IPS-18a (cell line): Measurements from ENCODE around the gene HSFX4.
"Not testable (repeated sequence)": the region's sequence is repeated elsewhere in the genome, so short reads cannot be mapped to it uniquely, and the experiment has no call there.

ENCODE experiments used
- H3K27ac ChIP-seq: one replicate; pipeline ENCODE4 v1.5.1; 2013; ENCODE audit warnings: low read length
- H3K27me3 ChIP-seq: one replicate; pipeline ENCODE4 v1.6.1; 2013; ENCODE audit warnings: mild to moderate bottlenecking, low read length; ENCODE audit not compliant: control insufficient read depth, insufficient read depth
- H3K36me3 ChIP-seq: one replicate; pipeline ENCODE4 v1.6.1; 2013; ENCODE audit warnings: low read depth, low read length; ENCODE audit not compliant: control insufficient read depth
- H3K4me1 ChIP-seq: one replicate; pipeline ENCODE4 v1.6.1; 2013; ENCODE audit warnings: low read depth, low read length; ENCODE audit not compliant: control insufficient read depth
- H3K4me3 ChIP-seq: one replicate; pipeline ENCODE4 v1.5.1; 2013; ENCODE audit warnings: low read length
- H3K9ac ChIP-seq: one replicate; pipeline ENCODE4 v1.6.1; 2013; ENCODE audit warnings: mild to moderate bottlenecking, low read length, moderate library complexity
- H3K9me3 ChIP-seq: one replicate; pipeline ENCODE4 v1.6.1; 2013; ENCODE audit warnings: low read depth, low read length; ENCODE audit not compliant: control insufficient read depth

The HSFX4 gene

GRCh38 chrX:149929400-149929799, at the start of gene HSFX4:
HSFX4 (plus strand) TSS chrX:149929573; CDS start chrX:149929645, 72 bp downstream.
- not testable (repeated sequence) for H3K9me3 ChIP-seq, H3K36me3 ChIP-seq, H3K4me1 ChIP-seq, H3K4me3 ChIP-seq, H3K27me3 ChIP-seq, H3K27ac ChIP-seq, H3K9ac ChIP-seq

GRCh38 chrX:149881081-149881711, 48.2 kb upstream of the HSFX4 start, which contains the start of gene MAGEA8:
MAGEA8 (plus strand) TSS chrX:149881183; CDS start chrX:149884273, 3,090 bp downstream.
- no peak within 1 kb of the TSS for H3K27ac ChIP-seq
- H3K9me3 ChIP-seq = peaks cover 12% of the 10 kb centered on the region
- no peak within 1 kb of the TSS for H3K9ac ChIP-seq
- no peak within 1 kb of the TSS for H3K4me3 ChIP-seq
- H3K36me3 ChIP-seq = no peaks in the 10 kb centered on the region
- no peaks in the 10 kb centered on the region for H3K27me3 ChIP-seq
- H3K4me1 ChIP-seq = no peaks in the 10 kb centered on the region

GRCh38 chrX:149890828-149891227, 38.5 kb upstream of the HSFX4 start:
- H3K4me3 ChIP-seq, H3K27me3 ChIP-seq, H3K9me3 ChIP-seq, H3K27ac ChIP-seq, H3K9ac ChIP-seq, H3K4me1 ChIP-seq, H3K36me3 ChIP-seq: not testable (repeated sequence)

- H3K4me3 ChIP-seq = no peak overlapping the region
- no peaks in the 10 kb centered on the region for H3K36me3 ChIP-seq
- peaks cover 11% of the 10 kb centered on the region for H3K9me3 ChIP-seq
- no peaks in the 10 kb centered on the region for H3K27me3 ChIP-seq
- peaks cover 9% of the 10 kb centered on the region for H3K4me1 ChIP-seq
- H3K27ac ChIP-seq = no peak overlapping the region
- H3K9ac ChIP-seq = no peak overlapping the region
These were observed 30.8 kb upstream of the HSFX4 start for GRCh38 chrX:149898554-149898953.

GRCh38 chrX:149903889-149904748, 25.3 kb upstream of the HSFX4 start:
- no peaks in the 10 kb centered on the region for H3K36me3 ChIP-seq
- H3K4me1 ChIP-seq = peaks cover 10% of the 10 kb centered on the region
- no peaks in the 10 kb centered on the region for H3K27me3 ChIP-seq
- H3K9ac ChIP-seq = no peak overlapping the region
- peaks cover 12% of the 10 kb centered on the region for H3K9me3 ChIP-seq
- H3K27ac ChIP-seq = no peak overlapping the region
- H3K4me3 ChIP-seq = no peak overlapping the region

GRCh38 chrX:149908308-149908707, 21.1 kb upstream of the HSFX4 start:
- no peak overlapping the region for H3K27ac ChIP-seq
- H3K4me3 ChIP-seq = no peak overlapping the region
- no peaks in the 10 kb centered on the region for H3K36me3 ChIP-seq
- peaks cover 10% of the 10 kb centered on the region for H3K4me1 ChIP-seq
- H3K27me3 ChIP-seq = no peaks in the 10 kb centered on the region
- H3K9me3 ChIP-seq = peaks cover 11% of the 10 kb centered on the region
- H3K9ac ChIP-seq = no peak overlapping the region

GRCh38 chrX:149908727-149909126, 20.6 kb upstream of the HSFX4 start:
- Histone ChIP-seq H3K27ac (no peak overlapping the region), H3K4me1 (peaks cover 10% of the 10 kb centered on the region), H3K9ac (no peak overlapping the region), H3K9me3 (peaks cover 11% of the 10 kb centered on the region), H3K36me3 (no peaks in the 10 kb centered on the region), H3K27me3 (no peaks in the 10 kb centered on the region), H3K4me3 (no peak overlapping the region)

GRCh38 chrX:149909324-149910177, 19.8 kb upstream of the HSFX4 start:
- H3K27me3 ChIP-seq = no peaks in the 10 kb centered on the region
- H3K4me3 ChIP-seq = no peak overlapping the region
- H3K36me3 ChIP-seq = no peaks in the 10 kb centered on the region
- no peak overlapping the region for H3K9ac ChIP-seq
- peaks cover 2% of the 10 kb centered on the region for H3K4me1 ChIP-seq
- H3K27ac ChIP-seq = no peak overlapping the region
- H3K9me3 ChIP-seq = peaks cover 11% of the 10 kb centered on the region

GRCh38 chrX:149910178-149910695, 19.1 kb upstream of the HSFX4 start:
- Histone ChIP-seq H3K36me3 (no peaks in the 10 kb centered on the region), H3K27ac (no peak overlapping the region), H3K4me3 (no peak overlapping the region), H3K4me1 (no peaks in the 10 kb centered on the region), H3K9ac (no peak overlapping the region), H3K9me3 (peaks cover 11% of the 10 kb centered on the region), H3K27me3 (no peaks in the 10 kb centered on the region)

- H3K4me1 ChIP-seq = no peaks in the 10 kb centered on the region
- H3K4me3 ChIP-seq = no peak overlapping the region
- no peaks in the 10 kb centered on the region for H3K27me3 ChIP-seq
- H3K9me3 ChIP-seq = peaks cover 6% of the 10 kb centered on the region
- H3K27ac ChIP-seq = no peak overlapping the region
- H3K9ac ChIP-seq = no peak overlapping the region
- no peaks in the 10 kb centered on the region for H3K36me3 ChIP-seq
These were observed 12.5 kb upstream of the HSFX4 start for GRCh38 chrX:149916745-149917392.

- not testable (repeated sequence) for H3K36me3 ChIP-seq, H3K27me3 ChIP-seq, H3K9me3 ChIP-seq, H3K4me3 ChIP-seq, H3K4me1 ChIP-seq, H3K27ac ChIP-seq, H3K9ac ChIP-seq
These were observed 5.5 kb upstream of the HSFX4 start for GRCh38 chrX:149923836-149924235.
